ENCODE measurements around the gene MORN1.

DNA sequence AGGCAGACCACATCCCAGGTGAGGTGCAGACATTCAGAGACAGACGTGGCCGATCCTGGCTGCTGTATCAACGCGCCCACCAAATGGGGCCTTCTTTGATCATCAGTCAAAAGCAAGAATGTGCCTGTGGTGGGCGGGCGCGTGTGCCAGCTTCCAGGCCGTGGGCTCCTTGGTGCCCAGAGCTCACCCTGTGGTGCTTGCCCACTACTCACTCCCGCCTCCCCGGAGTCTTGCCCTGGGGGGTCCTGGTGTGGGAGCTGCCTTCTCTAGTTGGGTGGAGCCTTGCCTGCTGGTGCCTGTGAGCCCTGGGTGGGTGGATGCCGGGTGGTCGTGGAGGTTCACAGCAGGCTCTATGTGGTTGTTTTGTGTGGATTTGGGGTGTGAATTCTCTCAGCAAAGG lies 92.7 kb downstream of the MORN1 start:
- TF ChIP-seq, protein P1, sequence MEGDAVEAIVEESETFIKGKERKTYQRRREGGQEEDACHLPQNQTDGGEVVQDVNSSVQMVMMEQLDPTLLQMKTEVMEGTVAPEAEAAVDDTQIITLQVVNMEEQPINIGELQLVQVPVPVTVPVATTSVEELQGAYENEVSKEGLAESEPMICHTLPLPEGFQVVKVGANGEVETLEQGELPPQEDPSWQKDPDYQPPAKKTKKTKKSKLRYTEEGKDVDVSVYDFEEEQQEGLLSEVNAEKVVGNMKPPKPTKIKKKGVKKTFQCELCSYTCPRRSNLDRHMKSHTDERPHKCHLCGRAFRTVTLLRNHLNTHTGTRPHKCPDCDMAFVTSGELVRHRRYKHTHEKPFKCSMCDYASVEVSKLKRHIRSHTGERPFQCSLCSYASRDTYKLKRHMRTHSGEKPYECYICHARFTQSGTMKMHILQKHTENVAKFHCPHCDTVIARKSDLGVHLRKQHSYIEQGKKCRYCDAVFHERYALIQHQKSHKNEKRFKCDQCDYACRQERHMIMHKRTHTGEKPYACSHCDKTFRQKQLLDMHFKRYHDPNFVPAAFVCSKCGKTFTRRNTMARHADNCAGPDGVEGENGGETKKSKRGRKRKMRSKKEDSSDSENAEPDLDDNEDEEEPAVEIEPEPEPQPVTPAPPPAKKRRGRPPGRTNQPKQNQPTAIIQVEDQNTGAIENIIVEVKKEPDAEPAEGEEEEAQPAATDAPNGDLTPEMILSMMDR (IDR thresholded peaks at IDR 0.05): no peak
- TF ChIP-seq POLR2A (IDR thresholded peaks at IDR 0.05): no peak

Measured in uterus (tissue), 2 donors.